IMR-90 (cell line): Measurements from ENCODE around the gene VAC14.

Experiments
- BHLHE40 ChIP-seq: fragments of 150-350 bp; IDR thresholded peaks from 2 replicates; pipeline ENCODE4 v1.6.1; 2016; ENCODE audit warnings: mild to moderate bottlenecking, low read depth, low read length
- CEBPB ChIP-seq: IDR thresholded peaks from 2 replicates; pipeline ENCODE4 v1.6.1; 2012; ENCODE audit warnings: low read depth, low read length, improper control_type of control experiment
- CHD1 ChIP-seq: IDR thresholded peaks from 2 replicates; pipeline ENCODE4 v1.6.1; 2012; ENCODE audit warnings: low read depth, low read length, improper control_type of control experiment
- MAFK ChIP-seq: IDR thresholded peaks from 2 replicates; pipeline ENCODE4 v1.6.1; 2012; ENCODE audit warnings: low read depth, low read length, improper control_type of control experiment
- MXI1 ChIP-seq: IDR thresholded peaks from 2 replicates; pipeline ENCODE4 v1.6.1; 2012; ENCODE audit warnings: low read depth, mild to moderate bottlenecking, low read length, moderate library complexity, borderline replicate concordance
- NFE2L2 ChIP-seq: fragments of 150-350 bp; IDR thresholded peaks from 2 replicates; pipeline ENCODE4 v1.6.1; 2016; ENCODE audit warnings: low read depth, mild to moderate bottlenecking, low read length
- POLR2A ChIP-seq: IDR thresholded peaks from 2 replicates; pipeline ENCODE4 v1.6.1; 2012; ENCODE audit warnings: mild to moderate bottlenecking, low read depth, low read length
- RAD21 ChIP-seq: IDR thresholded peaks from 2 replicates; pipeline ENCODE4 v1.6.1; 2012; ENCODE audit warnings: low read length, improper control_type of control experiment
- TF ChIP-seq, protein P1 (sequence below): conservative IDR thresholded peaks from 2 replicates; pipeline ENCODE4 v1.5.1; 2012; ENCODE audit warnings: mild to moderate bottlenecking, low read depth, low read length, improper control_type of control experiment

- TF ChIP-seq POLR2A, result no peak
- no peak for TF ChIP-seq CHD1
- TF ChIP-seq, protein P1, sequence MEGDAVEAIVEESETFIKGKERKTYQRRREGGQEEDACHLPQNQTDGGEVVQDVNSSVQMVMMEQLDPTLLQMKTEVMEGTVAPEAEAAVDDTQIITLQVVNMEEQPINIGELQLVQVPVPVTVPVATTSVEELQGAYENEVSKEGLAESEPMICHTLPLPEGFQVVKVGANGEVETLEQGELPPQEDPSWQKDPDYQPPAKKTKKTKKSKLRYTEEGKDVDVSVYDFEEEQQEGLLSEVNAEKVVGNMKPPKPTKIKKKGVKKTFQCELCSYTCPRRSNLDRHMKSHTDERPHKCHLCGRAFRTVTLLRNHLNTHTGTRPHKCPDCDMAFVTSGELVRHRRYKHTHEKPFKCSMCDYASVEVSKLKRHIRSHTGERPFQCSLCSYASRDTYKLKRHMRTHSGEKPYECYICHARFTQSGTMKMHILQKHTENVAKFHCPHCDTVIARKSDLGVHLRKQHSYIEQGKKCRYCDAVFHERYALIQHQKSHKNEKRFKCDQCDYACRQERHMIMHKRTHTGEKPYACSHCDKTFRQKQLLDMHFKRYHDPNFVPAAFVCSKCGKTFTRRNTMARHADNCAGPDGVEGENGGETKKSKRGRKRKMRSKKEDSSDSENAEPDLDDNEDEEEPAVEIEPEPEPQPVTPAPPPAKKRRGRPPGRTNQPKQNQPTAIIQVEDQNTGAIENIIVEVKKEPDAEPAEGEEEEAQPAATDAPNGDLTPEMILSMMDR, result no peak
- TF ChIP-seq MAFK, result no peak
- TF ChIP-seq RAD21, result no peak
- no peak for TF ChIP-seq CEBPB
- TF ChIP-seq MXI1, result no peak
- TF ChIP-seq NFE2L2, result no peak
- no peak for TF ChIP-seq BHLHE40
Measured at GRCh38 chr16:70675851-70676513, 125.0 kb downstream of the VAC14 start.
